Measurements from ENCODE around the gene ESRRG.

ESRRG gene

GRCh38 chr1:216653001-216653400, 70.2 kb downstream of the ESRRG start:
- H3K36me3 ChIP-seq (ENCODE audit: control insufficient read depth, insufficient read depth, low read length): no peaks in the 10 kb centered on the region
- H3K27ac ChIP-seq (ENCODE audit: low read depth, low read length): no peak overlapping the region
- no peak overlapping the region for H3K4me3 ChIP-seq (ENCODE audit: low read length)
- H3K9ac ChIP-seq (ENCODE audit: low read length): no peak overlapping the region
- H3K27me3 ChIP-seq (ENCODE audit: control insufficient read depth, insufficient read depth, low read length): no peaks in the 10 kb centered on the region
- H3K4me1 ChIP-seq (ENCODE audit: control insufficient read depth, insufficient read depth, low read length): no peaks in the 10 kb centered on the region

GRCh38 chr1:216651826-216652418, 71.3 kb downstream of the ESRRG start:
- no peak overlapping the region for H3K27ac ChIP-seq (ENCODE audit: low read depth, low read length)
- H3K36me3 ChIP-seq (ENCODE audit: control insufficient read depth, insufficient read depth, low read length): no peaks in the 10 kb centered on the region
- no peak overlapping the region for H3K4me3 ChIP-seq (ENCODE audit: low read length)
- no peaks in the 10 kb centered on the region for H3K4me1 ChIP-seq (ENCODE audit: control insufficient read depth, insufficient read depth, low read length)
- no peak overlapping the region for H3K9ac ChIP-seq (ENCODE audit: low read length)
- no peaks in the 10 kb centered on the region for H3K27me3 ChIP-seq (ENCODE audit: control insufficient read depth, insufficient read depth, low read length)

GRCh38 chr1:216643176-216643575, 80.1 kb downstream of the ESRRG start:
- H3K27ac ChIP-seq (ENCODE audit: low read depth, low read length): no peak overlapping the region
- no peak overlapping the region for H3K4me3 ChIP-seq (ENCODE audit: low read length)
- no peaks in the 10 kb centered on the region for H3K4me1 ChIP-seq (ENCODE audit: control insufficient read depth, insufficient read depth, low read length)
- no peaks in the 10 kb centered on the region for H3K36me3 ChIP-seq (ENCODE audit: control insufficient read depth, insufficient read depth, low read length)
- no peaks in the 10 kb centered on the region for H3K27me3 ChIP-seq (ENCODE audit: control insufficient read depth, insufficient read depth, low read length)
- H3K9ac ChIP-seq (ENCODE audit: low read length): no peak overlapping the region

- Histone ChIP-seq H3K4me3 (ENCODE audit: low read length) (no peak overlapping the region), H3K27me3 (ENCODE audit: control insufficient read depth, insufficient read depth, low read length) (no peaks in the 10 kb centered on the region), H3K9ac (ENCODE audit: low read length) (no peak overlapping the region), H3K27ac (ENCODE audit: low read depth, low read length) (no peak overlapping the region), H3K4me1 (ENCODE audit: control insufficient read depth, insufficient read depth, low read length) (no peaks in the 10 kb centered on the region), H3K36me3 (ENCODE audit: control insufficient read depth, insufficient read depth, low read length) (no peaks in the 10 kb centered on the region)
Observed at GRCh38 chr1:216641669-216642460, 81.4 kb downstream of the ESRRG start.

- Histone ChIP-seq H3K9ac (ENCODE audit: low read length) (no peak overlapping the region), H3K36me3 (ENCODE audit: control insufficient read depth, insufficient read depth, low read length) (no peaks in the 10 kb centered on the region), H3K4me1 (ENCODE audit: control insufficient read depth, insufficient read depth, low read length) (no peaks in the 10 kb centered on the region), H3K4me3 (ENCODE audit: low read length) (no peak overlapping the region), H3K27ac (ENCODE audit: low read depth, low read length) (no peak overlapping the region), H3K27me3 (ENCODE audit: control insufficient read depth, insufficient read depth, low read length) (no peaks in the 10 kb centered on the region)
Observed at GRCh38 chr1:216640100-216640499, 83.1 kb downstream of the ESRRG start.

- no peak overlapping the region for H3K4me3 ChIP-seq (ENCODE audit: low read length)
- H3K36me3 ChIP-seq (ENCODE audit: control insufficient read depth, insufficient read depth, low read length): no peaks in the 10 kb centered on the region
- H3K27ac ChIP-seq (ENCODE audit: low read depth, low read length): no peak overlapping the region
- no peaks in the 10 kb centered on the region for H3K27me3 ChIP-seq (ENCODE audit: control insufficient read depth, insufficient read depth, low read length)
- H3K9ac ChIP-seq (ENCODE audit: low read length): no peak overlapping the region
- no peaks in the 10 kb centered on the region for H3K4me1 ChIP-seq (ENCODE audit: control insufficient read depth, insufficient read depth, low read length)
Observed at GRCh38 chr1:216632980-216633379, 90.2 kb downstream of the ESRRG start.

GRCh38 chr1:216630532-216630931, 92.7 kb downstream of the ESRRG start:
- Histone ChIP-seq H3K9ac (ENCODE audit: low read length) (no peak overlapping the region), H3K36me3 (ENCODE audit: control insufficient read depth, insufficient read depth, low read length) (no peaks in the 10 kb centered on the region), H3K27me3 (ENCODE audit: control insufficient read depth, insufficient read depth, low read length) (no peaks in the 10 kb centered on the region), H3K4me1 (ENCODE audit: control insufficient read depth, insufficient read depth, low read length) (no peaks in the 10 kb centered on the region), H3K27ac (ENCODE audit: low read depth, low read length) (no peak overlapping the region), H3K4me3 (ENCODE audit: low read length) (no peak overlapping the region)

- H3K27ac ChIP-seq (ENCODE audit: low read depth, low read length): no peak overlapping the region
- H3K4me1 ChIP-seq (ENCODE audit: control insufficient read depth, insufficient read depth, low read length): no peaks in the 10 kb centered on the region
- H3K27me3 ChIP-seq (ENCODE audit: control insufficient read depth, insufficient read depth, low read length): no peaks in the 10 kb centered on the region
- H3K4me3 ChIP-seq (ENCODE audit: low read length): no peak overlapping the region
- H3K36me3 ChIP-seq (ENCODE audit: control insufficient read depth, insufficient read depth, low read length): no peaks in the 10 kb centered on the region
- H3K9ac ChIP-seq (ENCODE audit: low read length): no peak overlapping the region
Observed at GRCh38 chr1:216627252-216627651, 96.0 kb downstream of the ESRRG start.

- Histone ChIP-seq H3K27ac (ENCODE audit: low read depth, low read length) (no peak overlapping the region), H3K36me3 (ENCODE audit: control insufficient read depth, insufficient read depth, low read length) (no peaks in the 10 kb centered on the region), H3K4me1 (ENCODE audit: control insufficient read depth, insufficient read depth, low read length) (no peaks in the 10 kb centered on the region), H3K4me3 (ENCODE audit: low read length) (no peak overlapping the region), H3K27me3 (ENCODE audit: control insufficient read depth, insufficient read depth, low read length) (no peaks in the 10 kb centered on the region), H3K9ac (ENCODE audit: low read length) (no peak overlapping the region)
Observed at GRCh38 chr1:216626394-216627067, 96.7 kb downstream of the ESRRG start.

- no peaks in the 10 kb centered on the region for H3K4me1 ChIP-seq (ENCODE audit: control insufficient read depth, insufficient read depth, low read length)
- no peak overlapping the region for H3K4me3 ChIP-seq (ENCODE audit: low read length)
- no peak overlapping the region for H3K27ac ChIP-seq (ENCODE audit: low read depth, low read length)
- H3K27me3 ChIP-seq (ENCODE audit: control insufficient read depth, insufficient read depth, low read length): no peaks in the 10 kb centered on the region
- H3K9ac ChIP-seq (ENCODE audit: low read length): no peak overlapping the region
- no peaks in the 10 kb centered on the region for H3K36me3 ChIP-seq (ENCODE audit: control insufficient read depth, insufficient read depth, low read length)
Observed at GRCh38 chr1:216621536-216621935, 101.7 kb downstream of the ESRRG start.

- H3K36me3 ChIP-seq (ENCODE audit: control insufficient read depth, insufficient read depth, low read length): no peaks in the 10 kb centered on the region
- no peaks in the 10 kb centered on the region for H3K27me3 ChIP-seq (ENCODE audit: control insufficient read depth, insufficient read depth, low read length)
Observed at GRCh38 chr1:216617081-216617875, 106.0 kb downstream of the ESRRG start.

GRCh38 chr1:216616425-216616824, 106.8 kb downstream of the ESRRG start:
- Histone ChIP-seq H3K4me3 (ENCODE audit: low read length) (no peak overlapping the region), H3K9ac (ENCODE audit: low read length) (no peak overlapping the region), H3K27ac (ENCODE audit: low read depth, low read length) (no peak overlapping the region), H3K4me1 (ENCODE audit: control insufficient read depth, insufficient read depth, low read length) (no peaks in the 10 kb centered on the region), H3K36me3 (ENCODE audit: control insufficient read depth, insufficient read depth, low read length) (no peaks in the 10 kb centered on the region), H3K27me3 (ENCODE audit: control insufficient read depth, insufficient read depth, low read length) (no peaks in the 10 kb centered on the region)

More at GRCh38 chr1:216617081-216617875, 106.0 kb downstream of the ESRRG start:
- Histone ChIP-seq H3K4me3 (ENCODE audit: low read length) (no peak overlapping the region), H3K9ac (ENCODE audit: low read length) (no peak overlapping the region), H3K4me1 (ENCODE audit: control insufficient read depth, insufficient read depth, low read length) (no peaks in the 10 kb centered on the region), H3K27ac (ENCODE audit: low read depth, low read length) (no peak overlapping the region)
